Spleen (tissue), 7 donors: ENCODE results near the gene CES3.

Experiments used
- POLR2A ChIP-seq, 3 donors: fragments of 450-650 bp; IDR thresholded peaks; one replicate each; pipeline ENCODE4 v1.5.1; 2017; ENCODE audit warnings: antibody characterized with exemption in 3 of 3, mild to moderate bottlenecking in 1 of 3
- TF ChIP-seq, protein P1 (sequence below), 11 experiments: fragments of 200-600 bp in 7 of 11; fragments of 450-650 bp in 4 of 11; sonication (generic) in 4 of 11; IDR thresholded peaks in 8 of 11; conservative IDR thresholded peaks in 3 of 11; 1 replicate in 7 of 11; 2 replicates in 4 of 11; pipeline versions ENCODE4 v1.4.0 to v1.8.0; 2016 to 2021; ENCODE audit warnings: antibody characterized with exemption in 11 of 11, inconsistent platforms in 4 of 11, mild to moderate bottlenecking in 1 of 11
- donor health status: DM: no; HTN: no; CAD: no; lungs with moderate emphysema.
- donor health status: DM: no; HTN: no; CAD: no.
- donor health status: DM: no; HTN: no; CAD: no.

DNA sequence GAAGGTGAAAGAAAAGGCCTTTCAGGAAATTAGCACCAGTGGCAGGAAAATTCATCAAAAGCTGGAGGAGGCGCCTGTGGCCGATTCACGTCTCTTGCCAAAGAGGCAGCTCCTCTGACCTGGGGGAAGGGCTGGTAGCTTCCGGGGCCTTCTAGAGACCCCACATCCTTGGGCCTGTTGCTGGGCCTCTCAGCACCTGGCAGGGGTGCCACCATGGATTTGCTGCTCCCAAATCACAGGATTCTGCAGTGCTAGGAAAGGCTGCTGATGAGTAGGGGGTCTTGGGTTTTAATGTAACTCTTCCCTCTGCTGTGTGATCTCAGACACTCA, 56.3 kb downstream of the CES3 start:
- TF ChIP-seq, protein P1, sequence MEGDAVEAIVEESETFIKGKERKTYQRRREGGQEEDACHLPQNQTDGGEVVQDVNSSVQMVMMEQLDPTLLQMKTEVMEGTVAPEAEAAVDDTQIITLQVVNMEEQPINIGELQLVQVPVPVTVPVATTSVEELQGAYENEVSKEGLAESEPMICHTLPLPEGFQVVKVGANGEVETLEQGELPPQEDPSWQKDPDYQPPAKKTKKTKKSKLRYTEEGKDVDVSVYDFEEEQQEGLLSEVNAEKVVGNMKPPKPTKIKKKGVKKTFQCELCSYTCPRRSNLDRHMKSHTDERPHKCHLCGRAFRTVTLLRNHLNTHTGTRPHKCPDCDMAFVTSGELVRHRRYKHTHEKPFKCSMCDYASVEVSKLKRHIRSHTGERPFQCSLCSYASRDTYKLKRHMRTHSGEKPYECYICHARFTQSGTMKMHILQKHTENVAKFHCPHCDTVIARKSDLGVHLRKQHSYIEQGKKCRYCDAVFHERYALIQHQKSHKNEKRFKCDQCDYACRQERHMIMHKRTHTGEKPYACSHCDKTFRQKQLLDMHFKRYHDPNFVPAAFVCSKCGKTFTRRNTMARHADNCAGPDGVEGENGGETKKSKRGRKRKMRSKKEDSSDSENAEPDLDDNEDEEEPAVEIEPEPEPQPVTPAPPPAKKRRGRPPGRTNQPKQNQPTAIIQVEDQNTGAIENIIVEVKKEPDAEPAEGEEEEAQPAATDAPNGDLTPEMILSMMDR (IDR thresholded peaks at IDR 0.05 in 8 of 11, conservative IDR thresholded peaks at IDR 0.05 in 3 of 11) = no peak
- no peak for TF ChIP-seq POLR2A (IDR thresholded peaks at IDR 0.05)
